Body of pancreas (tissue), 4 donors: ENCODE results near the gene RSRC2. TPM values are rescaled to one million over a fixed set of nuclear protein-coding genes. Genes with fewer than 3 reads are reported as not detected.

Experiments used
- ATAC-seq: fragments of 150-250 bp; one replicate; pipeline ENCODE4 v1.9.1; 2016
- DNase-seq, 4 donors: peaks; one replicate each; pipeline ENCODE4 v3.0.0-alpha.2; 2019
- H3K27ac ChIP-seq, 4 donors: fragments of 200-600 bp; sonication (generic); 1 replicate in 3 of 4; 2 replicates in 1 of 4; pipeline versions ENCODE4 v1.5.1 to v1.6.1; 2016 to 2019; ENCODE audit warnings: mild to moderate bottlenecking in 1 of 4, mixed read lengths in 1 of 4, moderate library complexity in 1 of 4
- H3K27me3 ChIP-seq, 2 donors: fragments of 200-600 bp; sonication (generic); one replicate each; pipeline ENCODE4 v1.6.0; 2016; ENCODE audit warnings: mild to moderate bottlenecking in 1 of 2
- H3K36me3 ChIP-seq, 2 donors: fragments of 200-600 bp; sonication (generic); replicated peaks in 1 of 2; 2 replicates each; pipeline ENCODE4 v1.5.1; 2016; ENCODE audit warnings: low read depth in 2 of 2; ENCODE audit not compliant: insufficient read depth in 1 of 2
- H3K4me1 ChIP-seq: fragments of 200-600 bp; sonication (generic); one replicate; pipeline ENCODE4 v1.6.0; 2016
- H3K4me3 ChIP-seq, 2 donors: fragments of 200-600 bp; sonication (generic); 1 replicate in 1 of 2; 2 replicates in 1 of 2; pipeline ENCODE4 v1.5.1; 2016 to 2019
- H3K9me3 ChIP-seq, 3 donors: fragments of 200-600 bp; sonication (generic); 1 replicate in 2 of 3; 2 replicates in 1 of 3; pipeline ENCODE4 v1.5.1; 2016
- POLR2A ChIP-seq, 3 donors: fragments of 450-650 bp; IDR thresholded peaks; one replicate each; pipeline ENCODE4 v1.6.1; 2016; ENCODE audit warnings: antibody characterized with exemption in 3 of 3, mild to moderate bottlenecking in 2 of 3
- whole genome bisulfite sequencing, 2 donors: methylation state at CpG; one replicate each; pipeline ENCODE4 v1.1.5; 2017; 5-methylcytosine and 5-hydroxymethylcytosine counted together
- intact Hi-C: fragments of 100-400 bp; cut with DNase I; formaldehyde crosslinking; loops from one replicate; pipeline ENCODE4 v1.15.1; 2023
- total RNA-seq, 2 donors: library from RNA; depleted of rRNA; stranded (reverse); fragments of >200 nt; gene quantifications; one replicate each; pipeline ENCODE4 v1.1.0, GENCODE V29; 2016
- TF ChIP-seq, protein P1 (sequence below), 7 experiments: fragments of 450-650 bp in 4 of 7; fragments of 200-600 bp in 3 of 7; sonication (generic) in 3 of 7; IDR thresholded peaks; one replicate each; pipeline ENCODE4 v1.5.1; 2016 to 2019; ENCODE audit warnings: antibody characterized with exemption in 7 of 7

RSRC2 gene
- total RNA-seq, 2 donors from 2014 or later, result 50.8 to 113 TPM

DNA sequence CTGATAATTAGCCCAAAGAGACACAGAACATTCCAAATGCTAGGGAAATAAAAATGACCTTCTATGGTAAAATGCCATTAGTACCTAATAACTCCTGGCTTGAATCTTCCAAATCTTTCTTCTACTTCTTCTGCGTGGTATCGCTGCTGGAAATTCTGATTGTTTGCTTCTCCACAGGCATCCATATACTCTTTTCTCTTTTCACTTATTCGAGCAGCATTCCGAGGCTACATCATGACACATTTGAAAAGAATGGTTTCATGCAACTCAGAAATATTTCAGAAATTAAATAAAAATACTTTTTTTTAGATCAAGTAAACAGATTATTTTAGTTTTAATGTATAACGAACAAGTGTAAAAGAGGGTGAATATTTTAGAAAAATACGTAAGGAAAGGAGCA lies 44.9 kb downstream of the RSRC2 start:
- H3K9me3 ChIP-seq, result no peaks in the 10 kb centered on the region
- no peak overlapping the region for H3K27ac ChIP-seq
- ATAC-seq, result no peak
- no peak for DNase-seq
- no peaks in the 10 kb centered on the region for H3K4me1 ChIP-seq
- WGBS, 2 donors, result 93 to 95% methylated on average over 6 of the region's 6 CpGs
- intact Hi-C loops, result no loop called here
- no peak overlapping the region for H3K4me3 ChIP-seq
- TF ChIP-seq POLR2A (IDR thresholded peaks at IDR 0.05), result no peak
- TF ChIP-seq, protein P1, sequence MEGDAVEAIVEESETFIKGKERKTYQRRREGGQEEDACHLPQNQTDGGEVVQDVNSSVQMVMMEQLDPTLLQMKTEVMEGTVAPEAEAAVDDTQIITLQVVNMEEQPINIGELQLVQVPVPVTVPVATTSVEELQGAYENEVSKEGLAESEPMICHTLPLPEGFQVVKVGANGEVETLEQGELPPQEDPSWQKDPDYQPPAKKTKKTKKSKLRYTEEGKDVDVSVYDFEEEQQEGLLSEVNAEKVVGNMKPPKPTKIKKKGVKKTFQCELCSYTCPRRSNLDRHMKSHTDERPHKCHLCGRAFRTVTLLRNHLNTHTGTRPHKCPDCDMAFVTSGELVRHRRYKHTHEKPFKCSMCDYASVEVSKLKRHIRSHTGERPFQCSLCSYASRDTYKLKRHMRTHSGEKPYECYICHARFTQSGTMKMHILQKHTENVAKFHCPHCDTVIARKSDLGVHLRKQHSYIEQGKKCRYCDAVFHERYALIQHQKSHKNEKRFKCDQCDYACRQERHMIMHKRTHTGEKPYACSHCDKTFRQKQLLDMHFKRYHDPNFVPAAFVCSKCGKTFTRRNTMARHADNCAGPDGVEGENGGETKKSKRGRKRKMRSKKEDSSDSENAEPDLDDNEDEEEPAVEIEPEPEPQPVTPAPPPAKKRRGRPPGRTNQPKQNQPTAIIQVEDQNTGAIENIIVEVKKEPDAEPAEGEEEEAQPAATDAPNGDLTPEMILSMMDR (IDR thresholded peaks at IDR 0.05), result no peak
- H3K36me3 ChIP-seq, result peaks cover 6 to 31% of the 10 kb centered on the region in 2 donors
- no peaks in the 10 kb centered on the region for H3K27me3 ChIP-seq

DNA sequence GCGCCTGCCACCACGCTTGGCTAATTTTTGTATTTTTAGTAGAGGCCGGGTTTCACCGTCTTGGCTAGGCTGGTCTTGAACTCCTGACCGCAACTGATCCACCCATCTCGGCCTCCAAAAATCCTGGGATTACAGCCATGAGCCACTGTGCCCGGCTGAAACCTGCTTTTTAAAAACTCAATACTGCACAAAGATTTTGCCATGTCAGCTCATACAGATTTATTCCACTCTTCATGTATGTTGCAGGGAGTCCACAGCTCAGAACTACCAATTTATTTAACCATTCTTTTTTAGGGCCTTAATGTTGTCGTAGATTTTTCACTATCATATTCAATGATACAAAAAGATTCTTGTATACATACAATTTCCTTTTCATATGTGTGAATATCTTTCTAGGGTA lies 46.0 kb downstream of the RSRC2 start:
- DNase-seq, result no peak
- Histone ChIP-seq H3K36me3 (peaks cover 9 to 32% of the 10 kb centered on the region in 2 donors), H3K27ac (no peak overlapping the region), H3K4me1 (no peaks in the 10 kb centered on the region), H3K27me3 (no peaks in the 10 kb centered on the region), H3K9me3 (no peaks in the 10 kb centered on the region), H3K4me3 (no peak overlapping the region)
- no peak for ATAC-seq
- TF ChIP-seq, protein P1 (IDR thresholded peaks at IDR 0.05), result no peak
- TF ChIP-seq POLR2A (IDR thresholded peaks at IDR 0.05), result no peak
- WGBS, 2 donors, result 97 to 98% methylated on average over 6 to 8 of the region's 8 CpGs
- intact Hi-C loops, result no loop called here

DNA sequence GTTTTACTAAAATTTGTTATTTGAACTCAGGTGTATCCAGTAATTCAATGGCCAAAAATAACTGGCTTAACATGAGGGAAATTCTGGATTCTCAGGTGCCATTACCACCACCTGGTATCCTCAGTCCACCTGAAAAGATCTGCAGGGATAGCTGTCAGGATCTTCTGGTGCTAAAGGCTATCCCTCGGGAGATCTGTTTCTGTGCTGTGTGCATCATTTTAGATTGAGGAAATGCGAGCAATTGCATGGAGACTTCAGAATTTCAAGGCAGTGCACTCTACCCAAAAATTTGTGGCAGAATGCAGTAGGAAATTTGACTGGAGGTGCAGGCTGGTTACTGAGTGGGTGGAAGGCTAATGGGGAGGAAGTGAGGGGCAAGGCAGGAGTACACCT lies 52.4 kb downstream of the RSRC2 start:
- no peak overlapping the region for H3K27ac ChIP-seq
- WGBS, 2 donors, result 84 to 95% methylated on average over 2 of the region's 2 CpGs
- no peak overlapping the region for H3K4me3 ChIP-seq
- intact Hi-C loops, result loop anchor here (10.0 kb wide), 1 partner anchor 80 kb away; no protein-coding TSS in a partner anchor
- ATAC-seq (no peak), DNase-seq (no peak)
- H3K4me1 ChIP-seq, result peaks cover 8% of the 10 kb centered on the region
- H3K36me3 ChIP-seq, result peaks cover 5 to 25% of the 10 kb centered on the region in 2 donors
- no peaks in the 10 kb centered on the region for H3K9me3 ChIP-seq
- no peaks in the 10 kb centered on the region for H3K27me3 ChIP-seq
- no peak for TF ChIP-seq POLR2A (IDR thresholded peaks at IDR 0.05)
- TF ChIP-seq, protein P1 (IDR thresholded peaks at IDR 0.05), result no peak

DNA sequence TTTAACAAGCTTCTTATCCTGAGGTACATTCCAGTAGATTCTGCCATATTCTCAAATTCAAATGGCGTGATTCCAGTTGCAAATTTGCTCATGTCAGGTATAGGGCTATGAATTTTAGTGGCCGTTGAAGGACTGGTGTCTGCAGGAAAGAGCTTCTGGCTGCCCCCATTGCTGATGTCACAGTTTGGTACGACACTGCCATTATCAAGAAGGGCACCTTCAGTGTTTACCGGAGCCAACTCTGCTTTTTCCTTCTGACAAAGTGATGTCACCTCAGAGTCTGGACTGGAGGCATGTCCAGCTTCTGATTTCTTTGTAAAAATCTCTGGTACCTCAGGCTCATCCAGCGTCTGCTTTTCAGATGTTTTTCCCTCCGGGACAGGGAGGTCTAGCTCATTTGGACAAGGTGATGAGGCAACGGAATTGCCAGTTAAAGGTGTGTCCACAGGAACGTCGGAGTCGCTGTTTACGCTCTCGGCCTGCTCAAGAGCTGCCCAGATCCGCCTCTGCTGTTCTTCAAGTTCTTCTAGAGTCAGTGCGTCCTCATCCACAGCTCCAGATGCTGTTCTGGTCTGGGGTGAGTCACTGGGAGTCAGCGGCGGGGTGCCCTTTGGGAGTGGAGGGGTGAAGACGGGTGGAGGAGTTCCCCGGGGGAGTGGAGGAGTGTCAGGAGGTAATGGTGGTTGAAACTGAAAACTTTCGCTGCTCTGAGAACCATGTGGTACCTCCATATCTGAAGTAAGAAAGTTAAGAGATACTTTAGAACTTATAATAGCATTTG lies 53.0 kb downstream of the RSRC2 start:
- Histone ChIP-seq H3K4me3 (no peak overlapping the region), H3K27me3 (no peaks in the 10 kb centered on the region), H3K27ac (no peak overlapping the region), H3K4me1 (peaks cover 8% of the 10 kb centered on the region), H3K9me3 (no peaks in the 10 kb centered on the region), H3K36me3 (peaks cover 5 to 24% of the 10 kb centered on the region in 2 donors)
- DNase-seq (no peak), ATAC-seq (no peak)
- no peak for TF ChIP-seq POLR2A (IDR thresholded peaks at IDR 0.05)
- TF ChIP-seq, protein P1 (IDR thresholded peaks at IDR 0.05), result no peak
- WGBS, 2 donors, result 80 to 86% methylated on average over 17 to 19 of the region's 19 CpGs
- intact Hi-C loops, result loop anchor here (10.0 kb wide), 1 partner anchor 79 kb away; no protein-coding TSS in a partner anchor
